ENCODE data around the gene PDE6D.
"Not testable (repeated sequence)": the region's sequence is repeated elsewhere in the genome, so short reads cannot be mapped to it uniquely, and the experiment has no call there.

PDE6D gene

DNA sequence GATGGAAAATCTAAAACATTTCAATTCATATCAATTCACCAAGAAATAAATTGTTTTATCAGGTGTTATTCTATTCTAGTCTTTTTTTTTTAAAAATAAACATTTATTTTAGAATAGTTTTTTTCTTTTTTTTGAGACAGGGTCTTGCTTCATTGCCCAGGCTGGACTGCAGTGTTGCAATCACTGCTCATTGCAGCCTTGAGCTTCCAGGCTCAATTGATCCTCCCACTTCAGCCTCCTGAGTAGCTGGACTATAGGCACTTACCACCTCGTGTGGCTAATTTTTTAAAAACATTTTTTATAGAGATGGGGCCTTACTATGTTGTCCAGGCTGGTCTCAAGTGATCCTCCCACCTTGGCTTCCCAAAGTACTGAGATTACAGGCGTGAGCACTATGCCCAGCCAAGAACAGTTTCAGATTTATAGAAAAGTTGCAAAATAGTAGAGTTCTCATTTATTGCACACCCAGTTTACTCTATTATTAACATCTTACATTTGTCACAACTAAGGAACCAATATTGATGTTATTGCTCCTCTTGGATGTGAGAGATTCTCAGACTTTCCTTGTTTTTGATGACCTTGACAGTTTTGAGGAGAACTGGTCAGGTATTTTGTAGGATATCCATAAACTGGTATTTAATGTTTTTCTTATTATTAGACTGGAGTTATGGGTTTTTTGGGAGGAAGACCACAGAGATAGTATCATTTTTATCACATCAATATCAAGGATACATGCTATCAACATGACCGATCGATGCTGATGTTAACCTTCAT is 29.9 kb downstream of the PDE6D start:
- no peak for TF ChIP-seq POLR2A (IDR thresholded peaks at IDR 0.05; ENCODE audit: low read depth, low read length)
- TF ChIP-seq SPI1 (IDR thresholded peaks at IDR 0.05; ENCODE audit: low read depth, low read length), result no peak
- no peak for TF ChIP-seq POU2F2 (IDR thresholded peaks at IDR 0.05; ENCODE audit: low read depth, low read length)
- no peak for TF ChIP-seq TAF1 (IDR thresholded peaks at IDR 0.05; ENCODE audit: low read depth, low read length)
- TF ChIP-seq POLR2AphosphoS5 (IDR thresholded peaks at IDR 0.05; ENCODE audit: low read depth, low read length), result no peak
- FAIRE-seq, result no peak

DNA sequence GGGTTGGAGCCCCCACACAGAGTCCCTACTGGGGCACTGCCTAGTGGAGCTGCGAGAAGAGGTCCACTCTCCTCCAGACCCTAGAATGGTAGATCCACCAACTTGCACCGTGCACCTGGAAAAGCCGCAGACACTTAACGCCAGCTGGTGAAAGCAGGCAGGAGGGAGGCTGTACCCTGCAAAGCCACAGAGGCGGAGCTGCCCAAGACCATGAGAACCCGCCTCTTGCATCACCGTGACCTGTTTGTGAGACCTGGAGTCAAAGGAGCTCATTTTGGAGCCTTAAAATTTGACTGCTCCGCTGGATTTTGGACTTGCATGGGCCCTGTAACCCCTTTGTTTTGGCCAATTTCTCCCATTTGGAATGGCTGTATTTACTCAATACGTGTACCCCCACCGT is 32.1 kb downstream of the PDE6D start:
- not testable (repeated sequence) for FAIRE-seq; DNase-seq (ENCODE audit: insufficient read length, low spot score)

More for the DNA sequence above, 29.9 kb downstream of the PDE6D start:
- DNase-seq (ENCODE audit: insufficient read length, low spot score), result no peak

DNA sequence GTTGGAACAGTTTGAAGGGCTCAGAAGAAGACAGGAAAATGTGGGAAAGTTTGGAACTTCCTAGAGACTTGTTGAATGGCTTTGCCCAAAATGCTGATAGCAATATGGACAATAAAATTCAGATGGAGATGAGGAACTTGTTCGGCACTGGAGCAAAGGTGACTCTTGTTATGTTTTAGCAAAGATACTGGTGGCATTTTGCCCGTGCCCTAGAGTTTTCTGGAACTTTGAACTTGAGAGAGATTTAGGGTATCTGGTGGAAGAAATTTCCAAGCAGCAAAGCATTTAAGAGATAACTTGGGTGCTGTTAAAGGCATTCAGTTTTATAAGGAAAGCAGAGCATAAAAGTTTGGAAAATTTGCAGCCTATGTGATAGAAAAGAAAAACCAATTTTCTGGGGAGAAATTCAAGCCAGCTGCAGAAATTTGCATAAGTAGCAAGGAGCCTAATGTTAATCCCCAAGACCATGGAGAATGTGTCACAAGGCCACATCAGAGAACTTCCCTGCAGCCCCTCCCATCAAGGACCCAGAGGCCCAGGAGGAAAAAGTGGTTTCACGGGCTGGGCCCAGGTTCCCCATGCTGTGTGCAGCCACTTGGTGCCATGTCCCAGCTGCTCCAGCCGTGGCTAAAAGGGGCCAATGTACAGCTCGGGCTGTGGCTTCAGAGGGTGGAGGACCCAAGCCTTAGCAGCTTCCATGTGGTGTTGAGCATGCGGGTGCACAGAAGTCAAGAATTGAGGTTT is 32.8 kb downstream of the PDE6D start:
- FAIRE-seq; DNase-seq (ENCODE audit: insufficient read length, low spot score): not testable (repeated sequence)

DNA sequence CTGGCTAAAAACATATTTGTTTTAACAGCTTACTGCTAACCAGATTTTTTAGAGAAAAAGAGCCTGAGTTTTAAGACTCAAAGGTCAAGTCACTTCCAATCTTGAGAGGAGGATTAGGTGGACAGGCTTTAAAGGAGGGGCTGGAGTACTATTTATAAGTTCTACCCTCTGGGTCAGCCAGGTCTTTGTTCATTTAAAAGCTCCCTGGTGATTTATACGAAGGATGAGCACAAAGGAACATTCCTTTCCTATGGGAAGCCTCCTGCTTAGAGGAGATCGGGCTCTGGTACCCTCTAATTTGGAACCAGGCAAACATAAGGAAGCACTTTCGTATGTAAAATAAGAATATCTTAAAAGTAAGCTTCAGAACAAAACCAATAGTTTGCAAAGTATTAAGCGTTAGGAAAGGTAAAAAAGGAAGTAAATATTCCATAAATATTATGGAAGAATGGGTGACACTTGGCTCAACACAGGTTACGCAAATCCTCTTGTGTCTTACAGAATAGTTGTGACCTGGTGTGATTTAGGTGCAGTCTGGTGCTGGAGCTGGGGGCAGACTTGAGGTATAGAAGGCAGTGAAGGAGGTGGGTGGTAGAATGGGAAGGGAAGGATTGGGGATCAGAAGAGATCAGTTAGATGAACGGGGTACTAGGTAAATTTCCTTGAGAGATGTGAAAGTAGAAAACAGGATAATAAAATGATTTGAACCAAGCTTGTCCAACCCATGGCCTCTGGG is 35.6 kb downstream of the PDE6D start:
- TF ChIP-seq POLR2A (IDR thresholded peaks at IDR 0.05; ENCODE audit: low read depth, low read length) (no peak), SPI1 (IDR thresholded peaks at IDR 0.05; ENCODE audit: low read depth, low read length) (no peak), POLR2AphosphoS5 (IDR thresholded peaks at IDR 0.05; ENCODE audit: low read depth, low read length) (no peak), TAF1 (IDR thresholded peaks at IDR 0.05; ENCODE audit: low read depth, low read length) (no peak), PAX5 (IDR thresholded peaks at IDR 0.05; ENCODE audit: insufficient read depth, low read length, severe bottlenecking) (no peak), POU2F2 (IDR thresholded peaks at IDR 0.05; ENCODE audit: low read depth, low read length) (no peak)
- DNase-seq (ENCODE audit: insufficient read length, low spot score), result no peak
- FAIRE-seq, result no peak

DNA sequence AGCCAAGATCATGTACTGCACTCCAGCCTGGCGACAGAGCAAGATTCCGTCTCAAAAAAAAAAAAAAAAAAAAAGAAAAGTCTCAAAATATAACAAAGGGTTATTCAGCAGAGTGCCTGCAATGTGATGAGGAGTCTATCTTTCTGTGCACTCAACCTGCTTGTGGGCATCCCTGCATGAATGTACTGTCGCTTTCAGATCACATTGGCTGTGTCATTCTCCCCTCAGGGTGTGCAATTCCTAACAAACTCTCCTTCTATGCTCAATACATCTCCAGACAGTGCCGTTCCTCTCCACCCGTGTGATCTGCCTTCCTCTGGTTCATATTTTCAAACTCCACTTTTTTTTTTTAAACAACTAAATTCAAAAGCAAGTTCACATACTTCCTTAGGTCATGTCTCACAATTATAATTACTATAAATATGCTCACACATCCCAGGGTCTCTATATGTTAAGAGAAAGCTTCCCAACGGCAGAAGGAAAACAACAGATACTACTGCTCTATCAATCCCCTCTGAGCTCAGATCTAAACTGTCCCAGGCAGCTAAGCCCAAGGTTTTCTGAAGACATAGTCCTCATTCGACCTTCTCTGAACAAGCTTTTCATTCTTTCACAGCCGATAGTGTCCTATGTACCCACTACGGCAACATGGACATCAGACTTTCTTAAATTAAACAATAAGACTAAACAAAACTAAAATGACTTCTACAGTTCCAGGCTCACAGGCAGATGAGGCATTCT is 37.5 kb downstream of the PDE6D start:
- no peak for FAIRE-seq
- no peak for DNase-seq (ENCODE audit: insufficient read length, low spot score)
- TF ChIP-seq POLR2A (IDR thresholded peaks at IDR 0.05; ENCODE audit: low read depth, low read length) (no peak), POLR2AphosphoS5 (IDR thresholded peaks at IDR 0.05; ENCODE audit: low read depth, low read length) (no peak), POU2F2 (IDR thresholded peaks at IDR 0.05; ENCODE audit: low read depth, low read length) (no peak), SPI1 (IDR thresholded peaks at IDR 0.05; ENCODE audit: low read depth, low read length) (no peak), TAF1 (IDR thresholded peaks at IDR 0.05; ENCODE audit: low read depth, low read length) (no peak), PAX5 (IDR thresholded peaks at IDR 0.05; ENCODE audit: insufficient read depth, low read length, severe bottlenecking) (no peak)

DNA sequence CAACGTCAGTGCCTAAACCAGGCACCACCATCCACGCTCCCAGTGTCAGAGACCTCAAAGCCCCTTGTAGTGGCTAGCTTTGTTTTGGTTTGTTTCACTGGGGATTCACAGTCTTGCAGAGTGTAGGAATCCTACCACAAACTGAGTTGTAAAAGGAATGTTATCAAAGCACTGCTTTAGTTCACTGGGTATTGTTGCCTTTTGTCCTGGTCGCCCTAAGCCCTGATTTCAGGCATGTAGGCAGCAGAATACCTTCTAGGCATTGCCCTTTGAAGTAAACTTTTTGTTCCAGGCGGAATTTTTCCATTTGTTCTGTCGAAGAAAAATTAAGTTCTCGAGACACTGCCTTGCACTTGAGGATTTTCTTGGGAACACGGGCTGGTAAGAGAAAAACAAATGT is 43.3 kb downstream of the PDE6D start:
- DNase-seq (ENCODE audit: insufficient read length, low spot score) (no peak), FAIRE-seq (no peak)
- TF ChIP-seq SPI1 (IDR thresholded peaks at IDR 0.05; ENCODE audit: low read depth, low read length) (no peak), POU2F2 (IDR thresholded peaks at IDR 0.05; ENCODE audit: low read depth, low read length) (no peak), PAX5 (IDR thresholded peaks at IDR 0.05; ENCODE audit: insufficient read depth, low read length, severe bottlenecking) (no peak), POLR2A (IDR thresholded peaks at IDR 0.05; ENCODE audit: low read depth, low read length) (no peak), TAF1 (IDR thresholded peaks at IDR 0.05; ENCODE audit: low read depth, low read length) (no peak), POLR2AphosphoS5 (IDR thresholded peaks at IDR 0.05; ENCODE audit: low read depth, low read length) (no peak)

DNA sequence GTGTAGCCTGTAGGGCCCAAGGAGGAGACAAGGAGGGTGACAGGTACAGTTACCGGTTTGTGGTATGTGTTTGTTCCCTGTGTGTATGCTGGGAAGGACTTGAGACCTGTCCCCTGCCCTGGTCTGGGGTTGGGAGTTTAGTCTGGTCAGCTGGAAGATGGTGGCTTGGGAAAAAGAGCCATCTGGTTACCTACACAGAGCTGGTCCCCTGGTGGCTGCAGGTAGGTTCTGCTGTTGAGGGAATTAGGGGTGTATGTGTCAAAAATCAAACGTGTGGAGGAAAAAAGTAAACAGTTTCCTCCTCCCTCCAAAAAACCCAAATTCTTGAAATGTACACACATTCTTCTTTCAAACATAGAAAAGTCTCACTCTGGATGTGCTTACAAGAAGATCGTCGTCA is 48.5 kb downstream of the PDE6D start:
- DNase-seq (ENCODE audit: insufficient read length, low spot score) (no peak), FAIRE-seq (no peak)
- TF ChIP-seq PAX5 (IDR thresholded peaks at IDR 0.05; ENCODE audit: insufficient read depth, low read length, severe bottlenecking) (no peak), POLR2A (IDR thresholded peaks at IDR 0.05; ENCODE audit: low read depth, low read length) (no peak), POU2F2 (IDR thresholded peaks at IDR 0.05; ENCODE audit: low read depth, low read length) (no peak), POLR2AphosphoS5 (IDR thresholded peaks at IDR 0.05; ENCODE audit: low read depth, low read length) (no peak), TAF1 (IDR thresholded peaks at IDR 0.05; ENCODE audit: low read depth, low read length) (no peak), SPI1 (IDR thresholded peaks at IDR 0.05; ENCODE audit: low read depth, low read length) (no peak)

DNA sequence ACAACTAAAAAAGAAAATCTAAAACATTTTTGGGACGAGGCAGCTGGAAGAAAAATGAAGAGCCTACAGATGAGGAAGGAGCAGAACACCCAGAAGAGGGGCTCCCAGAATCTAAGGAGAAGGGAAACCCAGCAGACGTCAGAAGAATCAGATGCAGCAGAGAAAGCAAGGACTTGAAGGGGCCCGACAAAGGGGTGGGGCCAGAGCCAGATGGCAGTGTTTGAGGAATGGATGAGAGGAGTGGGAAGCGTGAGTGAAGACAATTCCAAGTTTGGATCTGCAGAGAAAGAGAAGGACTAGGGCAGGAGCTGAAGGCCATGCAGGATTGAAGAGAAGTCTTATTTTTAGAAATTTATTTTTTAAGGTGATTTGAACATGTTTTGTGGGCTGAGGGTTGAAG is 53.5 kb downstream of the PDE6D start:
- no peak for TF ChIP-seq PAX5 (IDR thresholded peaks at IDR 0.05; ENCODE audit: insufficient read depth, low read length, severe bottlenecking)
- no peak for TF ChIP-seq SPI1 (IDR thresholded peaks at IDR 0.05; ENCODE audit: low read depth, low read length)
- TF ChIP-seq TAF1 (IDR thresholded peaks at IDR 0.05; ENCODE audit: low read depth, low read length), result no peak
- no peak for TF ChIP-seq POLR2A (IDR thresholded peaks at IDR 0.05; ENCODE audit: low read depth, low read length)
- TF ChIP-seq POU2F2 (IDR thresholded peaks at IDR 0.05; ENCODE audit: low read depth, low read length), result no peak
- TF ChIP-seq POLR2AphosphoS5 (IDR thresholded peaks at IDR 0.05; ENCODE audit: low read depth, low read length), result no peak
- DNase-seq (ENCODE audit: insufficient read length, low spot score), result no peak
- no peak for FAIRE-seq

DNA sequence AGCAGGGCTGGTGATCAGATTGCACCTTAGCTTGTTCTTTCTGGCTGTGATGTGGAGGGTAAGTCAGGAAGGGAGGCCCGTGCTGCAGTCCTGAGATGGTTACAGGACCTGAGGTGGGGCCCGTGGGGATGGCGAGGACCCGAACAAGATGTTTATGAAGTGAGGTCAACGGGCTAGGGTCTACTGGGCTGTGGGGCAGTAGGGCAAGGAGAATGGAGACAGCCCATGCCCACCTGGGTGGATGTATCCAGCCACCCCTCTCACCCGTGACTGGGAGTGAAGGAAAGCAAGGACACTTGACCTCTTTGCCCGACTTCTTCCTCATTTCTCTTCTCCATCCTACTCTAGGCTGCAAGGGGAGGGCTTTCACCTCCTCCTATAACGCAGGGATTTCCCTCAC is 54.8 kb downstream of the PDE6D start:
- FAIRE-seq (no peak), DNase-seq (ENCODE audit: insufficient read length, low spot score) (no peak)
- TF ChIP-seq POLR2A (IDR thresholded peaks at IDR 0.05; ENCODE audit: low read depth, low read length), result no peak
- no peak for TF ChIP-seq TAF1 (IDR thresholded peaks at IDR 0.05; ENCODE audit: low read depth, low read length)
- no peak for TF ChIP-seq POLR2AphosphoS5 (IDR thresholded peaks at IDR 0.05; ENCODE audit: low read depth, low read length)

All from GM12891 (cell line).